ENCODE data around the gene DERL2.

DERL2 gene

GRCh38 chr17:5485270-5486205 is at the start of gene DERL2:
Gene DERL2 (minus strand): TSS chr17:5486178. CDS start chr17:5486161, 17 bp downstream.
- CTCF ChIA-PET: interaction anchor here (2.9 kb wide), 1 partner anchor 9 kb away, joined by 9 read pairs; no protein-coding TSS in a partner anchor
- DNase-seq (ENCODE audit: extremely low spot score): no peak
- no peak for TF ChIP-seq CTCF (IDR thresholded peaks at IDR 0.05; ENCODE audit: control extremely low read depth, extremely low read depth, low read depth, missing control alignments)
- POLR2A ChIA-PET: interaction anchor here (1.3 to 1.7 kb wide), 2 partner anchors 16 to 46 kb away, joined by 3 to 12 read pairs; partner anchors contain the start of genes C1QBP and DHX33

DNA sequence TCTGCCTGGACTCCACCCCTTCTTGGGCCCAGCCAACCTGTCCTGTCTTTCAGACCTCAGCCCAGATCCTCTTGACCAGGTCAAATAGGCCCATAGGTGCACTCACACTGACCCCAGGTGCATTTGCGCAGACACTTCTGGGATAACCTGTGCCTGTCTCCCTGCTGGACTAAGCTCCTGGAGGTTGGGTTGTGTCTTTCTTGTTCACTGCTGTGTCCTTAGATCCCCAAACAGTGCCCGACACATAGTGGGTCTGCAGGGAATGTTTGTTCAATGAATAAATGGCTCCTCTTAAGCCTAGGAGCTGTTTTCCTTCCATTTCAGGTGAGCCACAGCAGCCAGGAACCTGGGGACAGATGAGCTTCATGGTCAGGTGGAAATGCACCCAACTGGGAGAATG is 49.5 kb upstream of the DERL2 start:
- ChIA-PET POLR2A (no interaction called here), CTCF (interaction anchor here (0.9 to 1.2 kb wide), 3 partner anchors 10 to 14 kb away, joined by 3 read pairs; no protein-coding TSS in a partner anchor)
- DNase-seq (ENCODE audit: extremely low spot score): no peak
- no peak for TF ChIP-seq CTCF (IDR thresholded peaks at IDR 0.05; ENCODE audit: control extremely low read depth, extremely low read depth, low read depth, missing control alignments)

DNA sequence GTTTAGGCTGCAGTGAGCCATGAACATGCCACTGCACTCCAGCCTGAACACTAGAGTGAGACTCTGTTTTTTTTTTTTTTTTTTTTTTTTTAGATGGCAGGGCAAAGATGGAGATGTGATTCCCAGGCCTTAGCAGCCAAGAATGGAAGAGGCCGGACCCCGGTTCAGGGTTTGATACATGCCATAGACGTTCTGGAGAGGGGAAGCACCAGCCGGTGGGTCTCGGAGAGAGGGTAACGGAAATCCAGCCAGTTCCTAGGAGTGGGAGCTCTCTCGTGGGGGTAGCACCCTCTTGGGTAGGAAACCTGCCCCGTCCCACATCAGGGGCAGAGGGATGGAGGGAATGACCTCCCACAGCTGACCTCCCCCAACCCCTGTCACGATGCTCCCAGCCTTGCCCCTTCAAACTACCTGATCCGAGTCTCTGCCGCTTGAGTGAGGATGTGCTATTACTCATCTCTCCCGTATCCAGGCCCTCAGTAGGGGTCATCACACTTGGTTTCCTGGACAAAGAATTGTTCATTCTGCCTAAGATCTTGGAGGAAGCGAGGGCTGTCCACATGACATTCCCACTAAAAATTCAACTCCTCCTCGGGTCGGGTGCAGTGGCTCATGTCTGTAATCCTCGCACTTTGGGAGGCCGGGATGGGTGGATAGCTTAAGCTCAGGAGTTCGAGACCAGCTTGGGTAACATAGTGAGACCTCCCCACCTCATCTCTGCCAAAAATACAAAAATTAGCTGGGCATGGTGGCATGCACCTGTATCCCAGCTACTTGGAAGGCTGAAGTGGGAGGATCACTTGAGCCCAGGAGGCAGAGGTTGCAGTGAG is 47.7 kb upstream of the DERL2 start:
- no peak for DNase-seq (ENCODE audit: extremely low spot score)
- POLR2A ChIA-PET: interaction anchor here (0.6 kb wide), 1 partner anchor 140 kb away, joined by 5 read pairs; no protein-coding TSS in a partner anchor
- TF ChIP-seq CTCF (IDR thresholded peaks at IDR 0.05; ENCODE audit: control extremely low read depth, extremely low read depth, low read depth, missing control alignments): no peak
- CTCF ChIA-PET: interaction anchor here (0.9 kb wide), 1 partner anchor 12 kb away, joined by 3 read pairs; no protein-coding TSS in a partner anchor

GRCh38 chr17:5532581-5532980 is 46.6 kb upstream of the DERL2 start:
- ChIA-PET CTCF (no interaction called here), POLR2A (interaction anchor here (0.6 kb wide), 1 partner anchor 141 kb away, joined by 5 read pairs; no protein-coding TSS in a partner anchor)
- no peak for TF ChIP-seq CTCF (IDR thresholded peaks at IDR 0.05; ENCODE audit: control extremely low read depth, extremely low read depth, low read depth, missing control alignments)
- DNase-seq (ENCODE audit: extremely low spot score): no peak

DNA sequence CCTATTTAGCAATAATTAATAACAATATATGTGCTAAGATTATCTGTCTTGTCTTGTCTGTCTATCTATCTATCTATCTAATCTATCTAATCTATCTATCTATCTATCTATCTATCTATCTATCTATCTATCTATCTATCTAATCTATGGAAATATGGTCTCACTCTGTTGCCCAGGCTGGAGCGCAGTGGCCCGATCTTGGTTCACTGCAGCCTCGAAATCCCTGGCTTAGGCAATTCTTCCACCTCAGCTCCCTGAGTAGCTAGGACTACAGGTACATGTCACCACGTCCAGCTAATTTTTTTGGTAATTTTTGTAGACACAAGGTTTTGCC is 45.1 kb upstream of the DERL2 start:
- no peak for TF ChIP-seq CTCF (IDR thresholded peaks at IDR 0.05; ENCODE audit: control extremely low read depth, extremely low read depth, low read depth, missing control alignments)

More for the DNA sequence above, 45.1 kb upstream of the DERL2 start:
- CTCF ChIA-PET: interaction anchor here (1.0 to 1.4 kb wide), 2 partner anchors 15 to 52 kb away, joined by 3 read pairs; no protein-coding TSS in a partner anchor
- POLR2A ChIA-PET: no interaction called here
- DNase-seq (ENCODE audit: extremely low spot score): no peak

Data from GM10248 (cell line).